Neutrophil (primary cell): ENCODE data around the gene YIPF2.

Experiments
- H3K27ac ChIP-seq: fragments of 200-600 bp; sonication (generic); 2 replicates; pipeline ENCODE4 v1.5.1; 2016; ENCODE audit warnings: mild to moderate bottlenecking, moderate library complexity
- H3K27me3 ChIP-seq: fragments of 200-600 bp; sonication (generic); 2 replicates; pipeline ENCODE4 v1.6.0; 2016; ENCODE audit warnings: mild to moderate bottlenecking
- H3K36me3 ChIP-seq: fragments of 200-600 bp; sonication (generic); 2 replicates; pipeline ENCODE4 v1.5.1; 2017
- H3K4me1 ChIP-seq, 2 experiments: fragments of 200-600 bp in 1 of 2; sonication (generic) in 1 of 2; 1 replicate in 1 of 2; 2 replicates in 1 of 2; pipeline versions ENCODE4 v1.5.1 to v1.6.1; 2013 to 2016; ENCODE audit warnings: low read depth in 1 of 2, low read length in 1 of 2, mild to moderate bottlenecking in 1 of 2, moderate library complexity in 1 of 2; ENCODE audit not compliant: control insufficient read depth in 1 of 2, insufficient read depth in 1 of 2
- H3K4me3 ChIP-seq, 2 experiments: fragments of 200-600 bp in 1 of 2; sonication (generic) in 1 of 2; 1 replicate in 1 of 2; 2 replicates in 1 of 2; pipeline ENCODE4 v1.5.1; 2013 to 2016; ENCODE audit warnings: low read depth in 1 of 2, low read length in 1 of 2, mild to moderate bottlenecking in 1 of 2, moderate library complexity in 1 of 2
- H3K9me3 ChIP-seq: fragments of 200-600 bp; sonication (generic); 2 replicates; pipeline ENCODE4 v1.5.1; 2016
- TF ChIP-seq, protein P1 (sequence below): fragments of 200-600 bp; sonication (generic); IDR thresholded peaks from 2 replicates; pipeline ENCODE4 v1.5.1; 2016; ENCODE audit warnings: antibody characterized with exemption

Gene YIPF2

DNA sequence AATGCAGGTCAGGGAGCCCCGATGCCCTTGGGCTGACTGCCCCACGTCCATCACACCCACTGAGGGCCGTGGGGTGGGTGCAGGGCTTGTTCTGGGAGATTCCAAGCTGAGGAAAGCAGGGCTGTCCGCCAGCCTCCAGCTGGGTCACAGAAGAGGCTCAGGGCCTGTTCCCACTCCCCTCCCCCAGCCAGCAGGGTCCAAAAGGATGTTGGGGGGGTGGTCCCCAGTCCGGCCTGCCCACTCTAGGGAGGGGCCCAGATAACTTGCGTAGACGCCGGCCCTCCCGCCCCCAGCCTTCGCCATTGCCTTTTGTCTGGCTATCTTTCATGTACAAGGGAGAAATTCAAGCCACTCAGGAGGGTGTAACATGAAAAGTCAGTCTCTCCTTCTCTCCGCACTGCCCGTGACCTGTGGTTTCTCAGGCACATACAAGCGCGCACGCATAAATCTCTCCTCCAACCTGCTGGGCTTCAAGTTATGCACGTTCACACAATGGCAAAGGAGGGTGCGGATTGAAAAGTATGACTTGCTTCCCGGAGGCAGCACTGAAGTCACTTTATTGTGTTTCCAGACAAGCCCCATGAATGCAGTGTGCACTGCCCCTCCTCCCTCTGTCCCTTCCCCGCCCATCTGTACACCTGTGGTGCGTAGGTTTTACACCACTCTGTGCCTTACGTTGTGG, 36.9 kb downstream of the YIPF2 start:
- Histone ChIP-seq H3K36me3 (no peaks in the 10 kb centered on the region), H3K4me3 (no peak overlapping the region), H3K27me3 (no peaks in the 10 kb centered on the region), H3K9me3 (no peaks in the 10 kb centered on the region), H3K4me1 (peaks cover under 1 to 1% of the 10 kb centered on the region in 2 experiments), H3K27ac (no peak overlapping the region)
- TF ChIP-seq, protein P1, sequence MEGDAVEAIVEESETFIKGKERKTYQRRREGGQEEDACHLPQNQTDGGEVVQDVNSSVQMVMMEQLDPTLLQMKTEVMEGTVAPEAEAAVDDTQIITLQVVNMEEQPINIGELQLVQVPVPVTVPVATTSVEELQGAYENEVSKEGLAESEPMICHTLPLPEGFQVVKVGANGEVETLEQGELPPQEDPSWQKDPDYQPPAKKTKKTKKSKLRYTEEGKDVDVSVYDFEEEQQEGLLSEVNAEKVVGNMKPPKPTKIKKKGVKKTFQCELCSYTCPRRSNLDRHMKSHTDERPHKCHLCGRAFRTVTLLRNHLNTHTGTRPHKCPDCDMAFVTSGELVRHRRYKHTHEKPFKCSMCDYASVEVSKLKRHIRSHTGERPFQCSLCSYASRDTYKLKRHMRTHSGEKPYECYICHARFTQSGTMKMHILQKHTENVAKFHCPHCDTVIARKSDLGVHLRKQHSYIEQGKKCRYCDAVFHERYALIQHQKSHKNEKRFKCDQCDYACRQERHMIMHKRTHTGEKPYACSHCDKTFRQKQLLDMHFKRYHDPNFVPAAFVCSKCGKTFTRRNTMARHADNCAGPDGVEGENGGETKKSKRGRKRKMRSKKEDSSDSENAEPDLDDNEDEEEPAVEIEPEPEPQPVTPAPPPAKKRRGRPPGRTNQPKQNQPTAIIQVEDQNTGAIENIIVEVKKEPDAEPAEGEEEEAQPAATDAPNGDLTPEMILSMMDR = no peak

DNA sequence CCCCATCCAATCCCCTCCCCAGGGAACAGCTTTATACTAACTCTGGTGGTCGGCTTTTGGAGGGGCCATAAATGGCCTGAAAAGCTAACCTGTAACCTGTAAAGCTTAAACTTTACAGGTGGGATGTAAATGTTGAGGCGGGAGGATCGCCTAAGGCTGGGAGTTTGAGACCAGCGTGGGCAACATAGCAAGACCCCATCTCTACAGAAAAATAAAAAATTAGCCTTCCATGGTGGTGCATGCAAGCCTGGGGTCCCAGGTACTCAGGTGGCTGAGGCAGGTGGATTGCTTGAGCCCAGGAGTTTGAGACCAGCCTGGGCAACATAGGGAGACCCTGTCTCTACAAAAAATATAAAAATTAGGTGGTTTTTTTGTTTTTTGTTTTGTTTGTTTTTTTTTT, 38.6 kb downstream of the YIPF2 start:
- no peak overlapping the region for H3K4me3 ChIP-seq
- no peak overlapping the region for H3K27ac ChIP-seq
- no peaks in the 10 kb centered on the region for H3K9me3 ChIP-seq
- no peaks in the 10 kb centered on the region for H3K27me3 ChIP-seq
- no peaks in the 10 kb centered on the region for H3K36me3 ChIP-seq
- H3K4me1 ChIP-seq = no peaks in the 10 kb centered on the region
- TF ChIP-seq, protein P1 = no peak

DNA sequence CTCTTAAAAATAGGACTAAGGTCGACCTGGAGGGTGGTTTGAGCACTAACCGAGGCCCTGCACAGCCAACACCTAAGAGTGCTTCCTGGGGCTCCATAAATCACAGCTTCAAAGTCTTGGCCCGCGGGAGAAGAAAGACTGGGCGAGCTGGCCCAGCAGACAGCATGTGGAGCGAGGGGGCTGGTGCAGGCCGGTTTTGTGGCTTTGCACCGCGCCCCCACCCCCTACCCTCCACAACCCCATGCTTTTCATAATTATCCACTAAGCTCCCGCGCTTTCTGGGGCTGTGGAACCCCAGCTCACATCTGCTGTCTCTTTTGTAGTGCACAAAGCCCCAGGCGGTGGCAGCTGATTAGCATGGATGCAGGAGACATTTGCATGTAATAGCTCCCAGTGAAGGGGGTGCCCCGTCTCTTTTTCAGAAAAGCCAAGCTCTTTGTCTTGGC, 40.0 kb downstream of the YIPF2 start:
- H3K9me3 ChIP-seq = no peaks in the 10 kb centered on the region
- H3K27ac ChIP-seq = no peak overlapping the region
- H3K4me3 ChIP-seq = no peak overlapping the region
- TF ChIP-seq, protein P1 = no peak
- H3K4me1 ChIP-seq = no peaks in the 10 kb centered on the region
- H3K36me3 ChIP-seq = no peaks in the 10 kb centered on the region
- no peaks in the 10 kb centered on the region for H3K27me3 ChIP-seq

DNA sequence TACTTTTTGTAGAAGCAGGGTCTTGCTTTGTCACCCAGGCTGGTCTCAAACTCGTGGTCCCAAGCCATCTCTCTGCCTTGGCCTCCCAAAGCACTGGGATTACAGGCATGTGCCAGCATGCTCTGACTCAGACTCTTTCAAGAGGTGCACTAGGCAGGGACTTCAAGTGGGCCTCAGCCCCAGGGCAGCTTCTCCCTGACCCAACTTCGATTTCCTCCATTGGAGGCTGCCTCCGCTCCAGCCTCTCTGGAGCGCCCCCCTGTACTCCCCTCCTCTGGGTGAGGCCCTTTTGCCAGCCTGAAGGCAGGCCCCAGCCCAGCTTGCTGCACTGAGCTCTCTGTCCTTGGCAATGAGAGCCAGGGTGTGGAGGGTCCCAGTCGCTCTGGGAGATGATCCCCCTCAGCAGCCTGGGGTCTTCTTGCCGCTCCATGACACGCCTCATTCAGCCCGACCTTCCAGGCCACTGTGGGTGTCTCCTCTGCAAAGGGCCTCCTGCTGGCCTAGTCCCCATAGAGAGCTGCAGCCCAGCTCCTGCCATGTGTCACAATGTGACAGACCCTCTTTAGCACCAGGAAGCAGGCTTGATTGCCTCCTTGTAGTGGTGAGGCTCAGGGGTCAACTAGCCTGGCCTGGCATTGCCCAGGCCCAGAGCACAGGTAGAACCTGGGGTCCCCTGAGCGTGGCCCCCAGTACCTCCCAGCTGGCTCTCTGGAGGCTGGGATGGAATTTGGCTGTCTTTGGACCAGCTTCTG, 40.6 kb downstream of the YIPF2 start:
- Histone ChIP-seq H3K27ac (no peak overlapping the region), H3K27me3 (no peaks in the 10 kb centered on the region)
- TF ChIP-seq, protein P1 = no peak

DNA sequence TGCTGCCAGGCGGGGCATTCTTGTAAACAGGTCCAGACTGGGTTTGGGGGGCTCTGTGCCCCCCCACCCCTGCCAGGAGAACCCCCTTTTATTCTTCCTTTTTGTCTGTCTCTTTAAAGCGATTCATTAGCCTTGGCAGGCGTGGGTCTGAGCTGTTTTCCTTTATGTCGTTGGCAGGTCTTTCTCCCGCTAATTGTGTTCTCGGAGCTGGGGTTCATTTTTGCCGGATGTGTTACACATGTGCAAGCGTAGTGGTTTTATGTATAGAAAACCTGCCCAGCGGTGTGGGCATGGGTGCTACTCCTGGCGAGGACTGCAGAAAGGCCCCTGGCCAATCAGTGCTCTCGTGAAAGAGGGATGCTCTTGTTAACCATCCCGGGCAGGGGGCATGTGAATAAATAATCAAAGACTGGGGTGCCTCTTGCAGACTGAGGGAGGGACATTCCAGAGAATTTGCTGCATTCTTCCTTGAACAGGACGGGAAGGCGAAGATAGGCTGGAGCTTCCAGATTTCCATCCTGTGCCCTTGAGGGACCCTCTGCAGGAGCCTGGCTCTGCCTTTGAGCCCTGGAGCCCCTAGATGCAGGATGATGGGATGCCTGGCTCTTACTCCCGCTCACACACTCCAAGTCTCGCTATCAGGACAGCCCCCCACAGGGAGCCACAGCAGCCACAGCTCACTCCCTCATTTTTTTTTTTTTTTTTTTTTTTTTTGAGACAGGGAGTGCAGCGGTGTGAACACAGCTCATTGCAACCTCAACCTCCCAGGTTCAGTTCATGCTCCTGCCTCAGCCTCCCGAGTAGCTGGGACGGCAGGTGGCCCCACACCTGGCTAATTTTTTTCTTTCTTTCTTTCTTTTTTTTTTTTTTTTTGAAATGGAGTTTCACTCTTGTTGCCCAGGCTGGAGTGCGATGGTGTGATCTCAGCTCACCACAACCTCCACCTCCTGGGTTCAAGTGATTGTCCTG, 43.0 kb downstream of the YIPF2 start:
- Histone ChIP-seq H3K4me1 (no peaks in the 10 kb centered on the region), H3K27ac (no peak overlapping the region), H3K4me3 (no peak overlapping the region), H3K27me3 (no peaks in the 10 kb centered on the region), H3K36me3 (no peaks in the 10 kb centered on the region), H3K9me3 (no peaks in the 10 kb centered on the region)
- TF ChIP-seq, protein P1 = no peak

More for the DNA sequence above, 40.6 kb downstream of the YIPF2 start:
- Histone ChIP-seq H3K9me3 (no peaks in the 10 kb centered on the region), H3K4me3 (no peak overlapping the region), H3K36me3 (no peaks in the 10 kb centered on the region), H3K4me1 (no peaks in the 10 kb centered on the region)
